GM19328 (cell line): ENCODE data around the gene SLX9.
"Not testable (repeated sequence)": the region's sequence is repeated elsewhere in the genome, so short reads cannot be mapped to it uniquely, and the experiment has no call there.

Experiments used
- ATAC-seq: cut with Tn5 transposase; IDR thresholded peaks from one replicate; pipeline ENCODE4 v1.9.1; 2021; ENCODE audit warnings: mild to moderate bottlenecking, moderate library complexity; ENCODE audit not compliant: unreplicated experiment

SLX9 gene

GRCh38 chr21:45016406-45017038, 76.7 kb downstream of the SLX9 start:
- no peak for ATAC-seq

GRCh38 chr21:45017039-45017960, 77.5 kb downstream of the SLX9 start:
- no peak for ATAC-seq

- no peak for ATAC-seq
Observed at GRCh38 chr21:45018131-45019075, 78.6 kb downstream of the SLX9 start.

GRCh38 chr21:45019076-45019886, 79.5 kb downstream of the SLX9 start:
- no peak for ATAC-seq

GRCh38 chr21:45019887-45020537, 80.2 kb downstream of the SLX9 start:
- no peak for ATAC-seq

DNA sequence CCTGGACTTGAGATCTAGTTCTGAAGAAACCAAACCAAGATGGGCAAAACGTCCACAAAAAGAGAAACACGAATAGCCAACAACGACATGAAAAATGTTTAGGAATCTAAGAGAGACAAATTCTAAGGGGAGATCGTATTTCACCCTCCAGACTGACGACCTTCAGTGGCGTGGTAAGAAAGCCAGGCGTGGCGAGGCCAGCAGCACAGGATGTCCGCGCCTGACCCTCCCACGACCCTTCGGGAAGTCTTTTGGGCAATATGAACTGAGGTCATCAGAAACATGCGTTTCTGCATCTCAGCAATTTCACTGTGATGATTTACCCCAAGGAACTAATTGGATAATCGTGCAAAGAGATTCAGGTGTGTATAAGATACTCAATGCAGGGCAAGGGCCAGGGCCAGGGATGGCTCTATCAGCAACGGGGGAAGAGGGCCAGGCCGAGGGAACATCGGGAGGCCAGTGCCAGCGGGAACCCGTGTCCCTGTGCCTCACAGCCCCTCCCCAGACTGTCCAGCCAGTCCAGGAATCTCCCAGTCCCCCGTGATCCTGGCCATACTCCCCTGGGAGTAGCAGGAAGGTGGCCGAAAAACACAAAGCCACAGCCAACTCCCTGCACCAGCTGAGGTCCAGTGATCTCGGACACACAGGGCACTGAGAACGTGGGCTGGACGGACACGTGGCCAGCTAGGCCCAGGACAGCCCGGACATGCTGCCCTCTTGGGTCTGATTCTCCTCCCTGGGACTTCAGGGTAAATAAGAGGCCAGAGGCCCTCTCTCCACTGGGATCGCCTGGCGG, 81.0 kb downstream of the SLX9 start:
- no peak for ATAC-seq

DNA sequence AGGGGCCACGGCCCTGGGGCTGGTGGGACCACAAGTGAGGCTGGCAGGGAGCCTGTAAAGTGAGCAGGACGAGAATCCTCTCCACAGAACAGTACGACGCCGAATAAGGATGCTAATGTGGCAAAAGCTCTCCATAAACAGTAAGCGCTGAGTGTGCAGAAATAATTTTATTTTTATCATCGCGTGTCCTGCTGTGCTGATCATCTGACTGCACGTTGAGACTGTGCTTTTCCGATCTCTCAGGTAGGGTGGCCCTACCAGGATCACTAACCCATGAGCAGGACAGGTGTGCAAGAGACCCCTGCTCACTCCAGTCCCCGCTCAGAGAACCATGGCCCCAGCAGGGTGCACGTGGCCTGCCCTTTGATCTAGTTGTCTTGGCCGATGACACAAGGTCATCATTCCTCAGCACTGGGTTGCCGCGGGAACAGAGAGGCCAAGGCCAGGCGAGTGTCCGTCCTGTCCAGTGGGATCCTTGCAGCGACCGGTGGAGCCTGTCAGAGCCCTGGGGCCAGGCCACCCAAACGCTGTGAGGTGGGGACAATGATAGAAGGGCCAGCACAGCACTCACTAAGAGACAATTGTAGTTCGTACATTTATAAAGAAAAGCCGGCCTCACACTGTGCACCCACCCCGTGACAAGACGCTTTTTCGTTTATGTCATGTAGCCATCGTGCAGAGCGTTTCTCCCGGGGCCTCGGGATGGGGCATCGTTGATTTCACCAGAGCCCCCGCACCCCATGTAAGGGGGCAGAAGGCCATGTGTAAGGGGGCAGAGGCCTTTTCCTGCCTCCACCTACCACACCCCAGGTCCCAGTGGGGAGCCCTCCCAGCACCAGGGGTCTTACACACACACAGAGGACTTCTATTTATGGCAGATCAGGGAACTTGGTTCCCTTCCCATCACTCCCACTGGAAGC, 81.9 kb downstream of the SLX9 start:
- no peak for ATAC-seq

DNA sequence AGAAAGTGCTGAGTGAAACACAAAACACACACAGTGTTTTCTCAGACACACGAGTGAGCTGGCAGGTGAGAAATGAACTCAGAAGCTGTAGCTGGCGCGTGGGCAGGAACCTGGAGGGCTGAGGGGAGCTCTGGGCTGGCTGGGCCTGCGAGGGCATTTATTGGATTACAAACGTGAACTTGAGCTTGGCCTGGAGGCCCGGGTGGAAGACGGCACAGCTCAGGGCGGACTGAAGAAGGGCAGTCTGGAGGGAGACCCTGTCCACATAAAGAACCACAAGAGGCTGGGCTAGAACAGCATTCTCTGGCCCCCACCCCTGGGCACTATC, 82.5 kb downstream of the SLX9 start:
- ATAC-seq: no peak

DNA sequence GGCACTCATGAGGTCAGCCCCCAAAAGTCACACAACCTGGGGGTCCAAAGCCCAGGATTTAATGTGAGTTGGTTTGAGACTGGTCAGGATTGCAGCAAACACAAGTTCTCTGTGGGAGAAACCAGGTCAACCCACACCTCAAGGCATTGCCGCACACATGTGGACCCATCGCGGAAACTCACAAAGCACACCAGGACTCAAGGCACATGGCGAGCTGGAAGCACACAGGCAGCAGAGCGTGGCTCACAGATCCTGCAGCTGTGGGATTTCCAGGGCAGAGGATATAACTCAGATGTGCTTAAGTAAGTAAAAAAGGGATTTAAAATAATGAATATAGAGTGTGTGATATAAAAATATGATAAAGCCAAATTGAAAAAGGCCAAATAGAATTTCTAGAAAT, 82.9 kb downstream of the SLX9 start:
- ATAC-seq: no peak

- ATAC-seq: not testable (repeated sequence)
Observed at GRCh38 chr21:45024516-45024915, 84.7 kb downstream of the SLX9 start.

DNA sequence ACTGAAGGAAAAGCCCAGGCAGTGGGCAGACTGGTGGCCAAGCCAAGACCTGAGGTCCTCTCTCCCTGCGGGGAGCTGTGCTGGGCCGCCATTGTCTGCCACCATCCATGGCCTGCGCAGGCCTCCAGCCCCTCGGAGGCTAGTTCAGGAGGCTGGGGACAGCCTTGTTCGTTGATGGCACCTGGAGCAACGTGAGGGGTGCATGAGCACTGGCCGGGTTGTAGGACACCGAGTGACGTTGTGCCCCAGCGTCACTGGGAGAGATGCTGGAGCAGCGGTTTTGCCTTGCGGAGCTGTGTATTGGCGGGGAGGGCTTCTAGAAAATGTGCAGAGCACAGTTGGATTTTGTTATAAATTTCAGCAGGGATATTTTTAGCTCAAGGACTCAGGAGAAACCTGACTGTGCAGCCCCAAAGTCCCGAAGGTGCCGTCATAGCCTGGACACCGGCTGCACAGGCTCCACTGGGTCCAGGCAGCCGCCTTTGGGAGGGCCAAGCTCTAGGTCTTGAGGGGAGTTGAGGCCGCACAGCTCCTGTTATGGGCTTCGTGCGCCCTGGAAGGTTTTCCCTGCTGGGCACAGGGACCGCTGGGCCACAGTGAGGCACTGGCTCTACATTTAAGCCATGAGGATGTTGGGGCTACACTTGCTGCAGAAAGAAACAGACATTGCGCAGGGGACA, 86.4 kb downstream of the SLX9 start:
- ATAC-seq: no peak
